Measurements from ENCODE around the gene EHF. TPM values are rescaled to one million over a fixed set of nuclear protein-coding genes. Genes with fewer than 3 reads are reported as not detected.

The EHF gene
- total RNA-seq, 1 donor from 2014 or later, result 0.25 TPM

DNA sequence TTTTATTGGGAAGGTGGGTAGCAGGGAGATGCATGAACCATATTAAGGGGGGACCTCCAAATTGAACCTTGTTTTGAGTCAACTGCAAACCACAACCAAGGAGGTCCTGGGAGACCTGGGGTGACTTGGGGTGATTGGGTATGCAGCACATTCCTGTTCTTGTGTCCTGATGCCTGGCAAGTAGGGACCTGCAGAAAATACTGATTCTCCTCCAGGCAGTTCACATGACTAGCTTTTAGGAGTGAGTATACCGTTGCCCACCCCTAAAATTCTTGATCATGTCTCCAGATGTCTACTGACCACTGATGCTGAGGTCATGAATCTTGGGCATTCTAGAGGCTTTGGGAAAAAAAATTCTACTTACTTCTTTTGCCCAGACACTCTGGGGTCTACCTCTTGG is 6.3 kb downstream of the EHF start:
- H3K4me2 ChIP-seq (ENCODE audit: low read length), result no peak overlapping the region
- TF ChIP-seq EZH2 (IDR thresholded peaks at IDR 0.05; ENCODE audit: insufficient read depth, low read length), result no peak
- TF ChIP-seq, protein P1, sequence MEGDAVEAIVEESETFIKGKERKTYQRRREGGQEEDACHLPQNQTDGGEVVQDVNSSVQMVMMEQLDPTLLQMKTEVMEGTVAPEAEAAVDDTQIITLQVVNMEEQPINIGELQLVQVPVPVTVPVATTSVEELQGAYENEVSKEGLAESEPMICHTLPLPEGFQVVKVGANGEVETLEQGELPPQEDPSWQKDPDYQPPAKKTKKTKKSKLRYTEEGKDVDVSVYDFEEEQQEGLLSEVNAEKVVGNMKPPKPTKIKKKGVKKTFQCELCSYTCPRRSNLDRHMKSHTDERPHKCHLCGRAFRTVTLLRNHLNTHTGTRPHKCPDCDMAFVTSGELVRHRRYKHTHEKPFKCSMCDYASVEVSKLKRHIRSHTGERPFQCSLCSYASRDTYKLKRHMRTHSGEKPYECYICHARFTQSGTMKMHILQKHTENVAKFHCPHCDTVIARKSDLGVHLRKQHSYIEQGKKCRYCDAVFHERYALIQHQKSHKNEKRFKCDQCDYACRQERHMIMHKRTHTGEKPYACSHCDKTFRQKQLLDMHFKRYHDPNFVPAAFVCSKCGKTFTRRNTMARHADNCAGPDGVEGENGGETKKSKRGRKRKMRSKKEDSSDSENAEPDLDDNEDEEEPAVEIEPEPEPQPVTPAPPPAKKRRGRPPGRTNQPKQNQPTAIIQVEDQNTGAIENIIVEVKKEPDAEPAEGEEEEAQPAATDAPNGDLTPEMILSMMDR (IDR thresholded peaks at IDR 0.05; ENCODE audit: insufficient read depth, low read depth, low read length), result no peak
- no peaks in the 10 kb centered on the region for H3K9me3 ChIP-seq (ENCODE audit: insufficient read depth, low read depth, low read length)
- DNase-seq (ENCODE audit: low read depth) (no peak), FAIRE-seq (no peak)
- Mint-ChIP-seq H3K27ac (ENCODE audit: unreplicated experiment) (no peak overlapping the region), H3K36me3 (ENCODE audit: low read depth, unreplicated experiment) (no peaks in the 10 kb centered on the region), H3K4me1 (ENCODE audit: low read depth, unreplicated experiment) (peaks cover 2% of the 10 kb centered on the region), H3K27me3 (ENCODE audit: low read depth, unreplicated experiment) (no peaks in the 10 kb centered on the region), H3K4me3 (ENCODE audit: unreplicated experiment) (no peak overlapping the region), H3K9me3 (ENCODE audit: unreplicated experiment) (no peaks in the 10 kb centered on the region)
- H3K36me3 ChIP-seq (ENCODE audit: insufficient read depth, low read length), result no peaks in the 10 kb centered on the region
- no peaks in the 10 kb centered on the region for H3K27me3 ChIP-seq (ENCODE audit: insufficient read depth, low read length)
- no peaks in the 10 kb centered on the region for H4K20me1 ChIP-seq (ENCODE audit: insufficient read depth, low read length)
- no peak overlapping the region for H3K4me3 ChIP-seq (ENCODE audit: insufficient read depth, low read depth, low read length)
- peaks cover 6% of the 10 kb centered on the region for H3K4me1 ChIP-seq (ENCODE audit: insufficient read depth, low read length)
- H2AFZ ChIP-seq (ENCODE audit: low read depth, low read length), result no peak overlapping the region
- H3K79me2 ChIP-seq (ENCODE audit: insufficient read depth, low read length), result no peaks in the 10 kb centered on the region
- H3K9ac ChIP-seq (ENCODE audit: low read length), result no peak overlapping the region
- no peak overlapping the region for H3K27ac ChIP-seq (ENCODE audit: low read depth, low read length)

DNA sequence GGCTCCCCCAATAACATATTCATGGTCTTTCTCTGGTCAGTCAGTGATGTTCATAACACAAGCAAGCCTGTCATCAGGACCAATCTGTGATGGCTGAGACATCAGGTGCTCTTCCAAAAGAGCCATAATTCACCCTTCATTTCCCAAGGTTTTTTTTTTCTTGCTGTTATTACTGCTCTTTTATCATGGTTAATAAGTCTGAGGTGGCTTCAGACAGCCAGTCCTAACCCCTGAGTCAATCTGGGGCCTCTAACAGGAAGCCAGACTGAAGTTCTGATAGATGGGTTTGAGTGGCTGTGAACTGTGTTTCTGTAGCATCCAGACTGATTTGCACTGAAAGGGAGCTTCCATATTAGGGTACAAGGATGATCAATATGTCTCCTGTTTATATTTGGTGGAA is 8.8 kb downstream of the EHF start:
- Mint-ChIP-seq H3K36me3 (ENCODE audit: low read depth, unreplicated experiment) (no peaks in the 10 kb centered on the region), H3K4me3 (ENCODE audit: unreplicated experiment) (no peak overlapping the region)
- FAIRE-seq, result no peak

DNA sequence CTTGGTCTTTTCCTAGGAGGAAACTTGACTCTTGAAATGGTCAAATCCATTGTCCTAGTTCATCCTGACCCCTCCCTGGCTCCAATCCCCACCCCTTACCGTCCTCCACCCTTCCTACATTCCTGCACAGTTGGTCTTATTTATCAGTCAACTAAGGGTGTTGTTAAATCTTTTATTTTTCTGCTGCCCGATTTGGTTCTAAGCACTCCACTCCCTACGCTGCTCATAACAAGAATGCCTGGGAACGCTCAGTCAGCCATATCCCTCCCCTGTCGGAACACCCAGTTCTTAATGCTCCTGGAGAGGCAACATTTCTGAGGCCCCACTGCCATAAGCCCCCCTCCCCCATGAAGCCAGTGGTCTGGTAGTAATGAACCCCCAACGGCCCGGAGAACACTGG is 9.7 kb downstream of the EHF start:
- H3K4me3 ChIP-seq (ENCODE audit: insufficient read depth, low read depth, low read length), result no peak overlapping the region
- H3K79me2 ChIP-seq (ENCODE audit: insufficient read depth, low read length), result no peaks in the 10 kb centered on the region
- Mint-ChIP-seq H3K36me3 (ENCODE audit: low read depth, unreplicated experiment) (no peaks in the 10 kb centered on the region), H3K4me1 (ENCODE audit: low read depth, unreplicated experiment) (no peaks in the 10 kb centered on the region), H3K27me3 (ENCODE audit: low read depth, unreplicated experiment) (no peaks in the 10 kb centered on the region), H3K27ac (ENCODE audit: unreplicated experiment) (no peak overlapping the region), H3K4me3 (ENCODE audit: unreplicated experiment) (peak overlapping the region; percentile 14), H3K9me3 (ENCODE audit: unreplicated experiment) (no peaks in the 10 kb centered on the region)
- DNase-seq (ENCODE audit: low read depth) (no peak), FAIRE-seq (no peak)
- no peak overlapping the region for H2AFZ ChIP-seq (ENCODE audit: low read depth, low read length)
- no peak overlapping the region for H3K27ac ChIP-seq (ENCODE audit: low read depth, low read length)
- H3K9me3 ChIP-seq (ENCODE audit: insufficient read depth, low read depth, low read length), result no peaks in the 10 kb centered on the region
- peaks cover 18% of the 10 kb centered on the region for H3K4me1 ChIP-seq (ENCODE audit: insufficient read depth, low read length)
- H3K27me3 ChIP-seq (ENCODE audit: insufficient read depth, low read length), result no peaks in the 10 kb centered on the region
- TF ChIP-seq, protein P1 (IDR thresholded peaks at IDR 0.05; ENCODE audit: insufficient read depth, low read depth, low read length), result no peak
- TF ChIP-seq EZH2 (IDR thresholded peaks at IDR 0.05; ENCODE audit: insufficient read depth, low read length), result no peak
- no peak overlapping the region for H3K9ac ChIP-seq (ENCODE audit: low read length)
- no peaks in the 10 kb centered on the region for H4K20me1 ChIP-seq (ENCODE audit: insufficient read depth, low read length)
- no peaks in the 10 kb centered on the region for H3K36me3 ChIP-seq (ENCODE audit: insufficient read depth, low read length)
- H3K4me2 ChIP-seq (ENCODE audit: low read length), result no peak overlapping the region

More for the DNA sequence above, 8.8 kb downstream of the EHF start:
- H3K9ac ChIP-seq (ENCODE audit: low read length), result no peak overlapping the region
- no peak overlapping the region for H3K4me2 ChIP-seq (ENCODE audit: low read length)
- no peaks in the 10 kb centered on the region for H3K27me3 Mint-ChIP-seq (ENCODE audit: low read depth, unreplicated experiment)
- H3K4me1 ChIP-seq (ENCODE audit: insufficient read depth, low read length), result peaks cover 18% of the 10 kb centered on the region
- H2AFZ ChIP-seq (ENCODE audit: low read depth, low read length), result no peak overlapping the region
- H3K9me3 ChIP-seq (ENCODE audit: insufficient read depth, low read depth, low read length), result no peaks in the 10 kb centered on the region
- no peak for DNase-seq (ENCODE audit: low read depth)
- no peaks in the 10 kb centered on the region for H3K79me2 ChIP-seq (ENCODE audit: insufficient read depth, low read length)
- no peaks in the 10 kb centered on the region for H4K20me1 ChIP-seq (ENCODE audit: insufficient read depth, low read length)
- no peaks in the 10 kb centered on the region for H3K4me1 Mint-ChIP-seq (ENCODE audit: low read depth, unreplicated experiment)
- no peak overlapping the region for H3K27ac Mint-ChIP-seq (ENCODE audit: unreplicated experiment)
- H3K27ac ChIP-seq (ENCODE audit: low read depth, low read length), result no peak overlapping the region
- TF ChIP-seq, protein P1 (IDR thresholded peaks at IDR 0.05; ENCODE audit: insufficient read depth, low read depth, low read length), result no peak
- no peak for TF ChIP-seq EZH2 (IDR thresholded peaks at IDR 0.05; ENCODE audit: insufficient read depth, low read length)
- no peaks in the 10 kb centered on the region for H3K36me3 ChIP-seq (ENCODE audit: insufficient read depth, low read length)
- no peaks in the 10 kb centered on the region for H3K9me3 Mint-ChIP-seq (ENCODE audit: unreplicated experiment)
- no peak overlapping the region for H3K4me3 ChIP-seq (ENCODE audit: insufficient read depth, low read depth, low read length)
- no peaks in the 10 kb centered on the region for H3K27me3 ChIP-seq (ENCODE audit: insufficient read depth, low read length)
